Stomach (tissue), 9 donors: ENCODE results near the gene TECPR1. TPM values are rescaled to one million over a fixed set of nuclear protein-coding genes. Genes with fewer than 3 reads are reported as not detected.

Experiments
- DNase-seq, 2 donors: peaks; one replicate each; pipeline versions ENCODE4 v3.0.0 to v3.0.0-alpha.2; 2013 to 2019
- H3K27ac ChIP-seq, 5 donors: fragments of 200-600 bp in 4 of 5; sonication (generic) in 4 of 5; one replicate each; pipeline ENCODE4 v1.5.1; 2013 to 2019; ENCODE audit warnings: mild to moderate bottlenecking in 1 of 5, moderate library complexity in 1 of 5
- H3K27me3 ChIP-seq, 3 donors: fragments of 200-600 bp; sonication (generic); one replicate each; pipeline ENCODE4 v1.5.1; 2017 to 2019; ENCODE audit warnings: mixed run types in 1 of 3
- H3K36me3 ChIP-seq, 4 donors: fragments of 200-600 bp; sonication (generic); 1 replicate in 3 of 4; 2 replicates in 1 of 4; pipeline ENCODE4 v1.5.1; 2016 to 2019
- H3K4me1 ChIP-seq, 4 donors: fragments of 200-600 bp; sonication (generic); one replicate each; pipeline ENCODE4 v1.5.1; 2016 to 2019
- H3K4me3 ChIP-seq, 4 donors: fragments of 200-600 bp; sonication (generic) in 3 of 4; one replicate each; pipeline ENCODE4 v1.5.1; 2016 to 2019; ENCODE audit warnings: mild to moderate bottlenecking in 1 of 4
- H3K9me3 ChIP-seq, 4 donors: fragments of 200-600 bp; sonication (generic); one replicate each; pipeline ENCODE4 v1.5.1; 2016 to 2019
- EP300 ChIP-seq: sonication (generic); formaldehyde crosslinking; IDR thresholded peaks from one replicate; pipeline ENCODE4 v1.6.1; 2017; ENCODE audit warnings: antibody characterized with exemption
- POLR2A ChIP-seq, 4 donors: fragments of 450-650 bp; IDR thresholded peaks; one replicate each; pipeline ENCODE4 v1.6.1; 2016; ENCODE audit warnings: antibody characterized with exemption in 4 of 4, control low read depth in 2 of 4, mild to moderate bottlenecking in 1 of 4, moderate library complexity in 1 of 4
- POLR2AphosphoS5 ChIP-seq, 3 donors: sonication (generic); formaldehyde crosslinking; IDR thresholded peaks; one replicate each; pipeline ENCODE4 v1.6.1; 2016; ENCODE audit warnings: antibody characterized with exemption in 3 of 3
- WGBS, 5 donors: extraction: QIAGEN DNeasy Blood & Tissue Kit in 3 of 5; methylation state at CpG; one replicate each; pipeline versions ENCODE4 v1.1.5 to v1.1.7; 2013 to 2018; 5-methylcytosine and 5-hydroxymethylcytosine counted together
- intact Hi-C: fragments of 100-400 bp; cut with DNase I; formaldehyde crosslinking; loops from one replicate; pipeline ENCODE4 v1.15.1; 2023; ENCODE audit warnings: low total_unique reads
- polyA plus RNA-seq, 3 donors: library from polyadenylated mRNA; stranded (reverse); fragments of 200-250 nt; gene quantifications; one replicate each; pipeline ENCODE4 v1.2.3, GENCODE V29; 2013
- total RNA-seq, 5 donors: library from RNA; depleted of rRNA; stranded (reverse); fragments of >200 nt; gene quantifications; one replicate each; pipeline versions ENCODE4 v1.1.0 to v1.2.3, GENCODE V29; 2014 to 2016
- TF ChIP-seq, protein P1 (sequence below), 7 experiments: fragments of 450-650 bp in 4 of 7; fragments of 200-600 bp in 3 of 7; sonication (generic) in 3 of 7; IDR thresholded peaks; one replicate each; pipeline ENCODE4 v1.5.1; 2016 to 2019; ENCODE audit warnings: antibody characterized with exemption in 7 of 7, control low read depth in 2 of 7, mild to moderate bottlenecking in 1 of 7
- donor health status: healthy with polysubstance abuse.
- donor health status: Bipolar disorder and iron deficiency.
- donor health status: healthy.

The TECPR1 gene
- total and polyA plus RNA-seq, 8 donors = 8.8 to 70.7 (median 28.8) TPM

DNA sequence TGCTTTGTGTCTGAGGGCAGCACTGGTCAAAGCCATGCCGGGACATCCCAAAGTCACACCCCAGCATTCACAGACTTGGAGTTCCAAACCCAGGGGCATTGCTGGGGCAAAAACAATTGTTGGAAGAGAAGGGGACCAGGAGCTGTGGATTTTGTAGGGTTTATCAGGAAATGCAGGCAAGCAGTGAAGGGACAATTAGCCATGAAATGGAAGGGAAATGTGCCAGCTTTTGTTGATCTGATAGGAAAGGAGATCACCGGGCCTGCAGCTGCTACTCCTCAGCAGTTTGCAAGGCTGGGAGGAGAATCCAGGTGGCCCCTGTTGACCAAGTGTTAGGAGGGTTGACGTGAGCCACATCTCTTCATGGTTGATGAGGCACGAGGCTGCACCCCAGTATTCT is 26.9 kb upstream of the TECPR1 start:
- H3K36me3 ChIP-seq = peaks cover 0 to 3% (median 0%) of the 10 kb centered on the region in 4 donors
- no peak for DNase-seq
- 49 to 59% (median 55%) methylated on average over 4 of the region's 4 CpGs for WGBS, 5 donors
- intact Hi-C loops = no loop called here
- TF ChIP-seq POLR2A (IDR thresholded peaks at IDR 0.05) = no peak
- no peak for TF ChIP-seq EP300
- TF ChIP-seq POLR2AphosphoS5 (IDR thresholded peaks at IDR 0.05) = no peak
- TF ChIP-seq, protein P1, sequence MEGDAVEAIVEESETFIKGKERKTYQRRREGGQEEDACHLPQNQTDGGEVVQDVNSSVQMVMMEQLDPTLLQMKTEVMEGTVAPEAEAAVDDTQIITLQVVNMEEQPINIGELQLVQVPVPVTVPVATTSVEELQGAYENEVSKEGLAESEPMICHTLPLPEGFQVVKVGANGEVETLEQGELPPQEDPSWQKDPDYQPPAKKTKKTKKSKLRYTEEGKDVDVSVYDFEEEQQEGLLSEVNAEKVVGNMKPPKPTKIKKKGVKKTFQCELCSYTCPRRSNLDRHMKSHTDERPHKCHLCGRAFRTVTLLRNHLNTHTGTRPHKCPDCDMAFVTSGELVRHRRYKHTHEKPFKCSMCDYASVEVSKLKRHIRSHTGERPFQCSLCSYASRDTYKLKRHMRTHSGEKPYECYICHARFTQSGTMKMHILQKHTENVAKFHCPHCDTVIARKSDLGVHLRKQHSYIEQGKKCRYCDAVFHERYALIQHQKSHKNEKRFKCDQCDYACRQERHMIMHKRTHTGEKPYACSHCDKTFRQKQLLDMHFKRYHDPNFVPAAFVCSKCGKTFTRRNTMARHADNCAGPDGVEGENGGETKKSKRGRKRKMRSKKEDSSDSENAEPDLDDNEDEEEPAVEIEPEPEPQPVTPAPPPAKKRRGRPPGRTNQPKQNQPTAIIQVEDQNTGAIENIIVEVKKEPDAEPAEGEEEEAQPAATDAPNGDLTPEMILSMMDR (IDR thresholded peaks at IDR 0.05) = no peak
- H3K9me3 ChIP-seq = no peaks in the 10 kb centered on the region
- H3K4me1 ChIP-seq = peaks cover 31 to 82% (median 67%) of the 10 kb centered on the region in 4 donors
- H3K27ac ChIP-seq = peak overlapping the region; percentile 45 to 99 (median 97)
- H3K4me3 ChIP-seq = no peak overlapping the region
- no peaks in the 10 kb centered on the region for H3K27me3 ChIP-seq

DNA sequence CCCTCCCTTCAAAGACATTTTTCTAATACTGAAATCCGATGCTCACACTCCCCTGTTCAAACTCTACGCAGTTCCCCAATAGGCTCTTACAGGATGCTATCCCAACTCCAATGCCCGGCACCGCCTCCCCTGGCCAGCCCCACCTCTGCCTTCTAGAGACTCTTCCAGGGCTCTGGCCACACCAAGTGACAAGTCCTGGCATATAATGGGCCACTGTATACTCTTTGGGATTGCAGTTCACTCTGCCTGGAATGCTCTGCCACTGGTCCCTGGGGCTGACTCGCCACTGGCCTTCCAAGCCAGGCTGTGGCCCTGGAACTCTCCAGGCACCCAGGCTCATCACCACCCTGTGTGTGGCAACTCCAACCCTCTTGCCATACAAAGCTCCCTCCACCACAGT is 26.4 kb upstream of the TECPR1 start:
- peak overlapping the region; percentile 45 to 99 (median 97) for H3K27ac ChIP-seq
- no peaks in the 10 kb centered on the region for H3K27me3 ChIP-seq
- 56 to 87% (median 74%) methylated on average over 5 of the region's 5 CpGs for WGBS, 5 donors
- no peak overlapping the region for H3K4me3 ChIP-seq
- no peaks in the 10 kb centered on the region for H3K36me3 ChIP-seq
- H3K9me3 ChIP-seq = no peaks in the 10 kb centered on the region
- TF ChIP-seq POLR2AphosphoS5 (IDR thresholded peaks at IDR 0.05) = no peak
- TF ChIP-seq EP300 = no peak
- no peak for TF ChIP-seq POLR2A (IDR thresholded peaks at IDR 0.05)
- TF ChIP-seq, protein P1 (IDR thresholded peaks at IDR 0.05) = no peak
- peaks cover 26 to 82% (median 64%) of the 10 kb centered on the region in 4 donors for H3K4me1 ChIP-seq
- intact Hi-C loops = no loop called here
- no peak for DNase-seq

DNA sequence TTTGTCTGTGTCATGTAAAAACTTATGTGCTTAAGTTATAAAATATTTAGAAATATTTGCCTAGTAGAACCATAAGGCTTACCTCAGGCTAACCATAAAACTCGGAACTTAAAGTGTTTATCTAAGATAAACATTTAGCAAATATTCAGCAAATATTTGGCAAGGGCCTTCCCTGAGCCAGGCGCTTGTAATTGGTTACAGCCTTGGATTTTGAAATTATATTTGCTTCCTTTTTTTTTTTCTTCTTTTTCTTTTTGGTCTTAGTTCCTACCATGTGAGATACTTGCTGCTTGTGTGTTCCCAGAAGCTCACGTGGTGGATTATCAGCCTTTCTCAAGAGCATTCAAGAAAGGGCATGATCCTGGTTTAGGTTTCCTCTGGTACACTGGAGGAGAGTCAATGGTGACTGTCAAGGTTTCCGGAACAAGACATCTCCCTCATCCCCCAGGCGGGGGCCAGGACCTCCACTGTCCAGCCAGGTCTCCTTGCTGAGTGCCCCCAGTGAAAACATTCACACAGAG is 24.3 kb upstream of the TECPR1 start:
- intact Hi-C loops = no loop called here
- Histone ChIP-seq H3K36me3 (no peaks in the 10 kb centered on the region), H3K27me3 (no peaks in the 10 kb centered on the region), H3K4me1 (peaks cover 16 to 70% (median 56%) of the 10 kb centered on the region in 4 donors), H3K9me3 (no peaks in the 10 kb centered on the region), H3K4me3 (no peak overlapping the region), H3K27ac (peak overlapping the region; percentile 68 to 99 (median 95))
- WGBS, 5 donors = 17 to 37% (median 23%) methylated on average over 5 of the region's 5 CpGs
- peak; percentile 69 to 73 for DNase-seq
- TF ChIP-seq POLR2AphosphoS5 (IDR thresholded peaks at IDR 0.05) = peak; percentile 35 to 79 (median 48)
- TF ChIP-seq POLR2A (IDR thresholded peaks at IDR 0.05) = no peak

DNA sequence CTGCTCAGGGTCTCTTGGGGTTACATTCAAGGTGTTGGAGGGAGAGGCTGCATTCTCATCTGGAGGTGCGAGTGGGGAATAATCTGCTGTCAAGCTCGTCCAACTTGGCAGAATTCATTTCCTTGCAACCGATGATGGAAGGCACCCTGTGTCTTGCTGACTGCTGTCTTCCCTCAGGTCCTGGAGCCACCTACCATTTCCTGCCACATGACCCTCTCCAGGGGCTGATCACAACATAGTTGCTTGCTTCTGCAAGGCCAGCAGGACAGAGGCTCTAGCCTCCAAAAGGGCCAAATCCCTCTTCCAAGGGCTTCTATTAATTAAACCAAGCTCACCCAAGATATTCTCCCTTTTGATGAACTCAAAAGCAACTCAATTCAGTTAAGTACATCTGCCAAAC is 15.3 kb upstream of the TECPR1 start:
- H3K9me3 ChIP-seq = no peaks in the 10 kb centered on the region
- peaks cover 0 to 11% (median 0%) of the 10 kb centered on the region in 4 donors for H3K36me3 ChIP-seq
- TF ChIP-seq, protein P1 (IDR thresholded peaks at IDR 0.05) = no peak
- TF ChIP-seq POLR2A (IDR thresholded peaks at IDR 0.05) (no peak), POLR2AphosphoS5 (IDR thresholded peaks at IDR 0.05) (no peak), EP300 (no peak)
- no peak overlapping the region for H3K27ac ChIP-seq
- H3K27me3 ChIP-seq = no peaks in the 10 kb centered on the region
- peaks cover 0 to 16% (median 0%) of the 10 kb centered on the region in 4 donors for H3K4me1 ChIP-seq
- WGBS, 5 donors = 78 to 91% (median 89%) methylated on average over 3 of the region's 3 CpGs
- H3K4me3 ChIP-seq = no peak overlapping the region
- intact Hi-C loops = no loop called here
- no peak for DNase-seq

DNA sequence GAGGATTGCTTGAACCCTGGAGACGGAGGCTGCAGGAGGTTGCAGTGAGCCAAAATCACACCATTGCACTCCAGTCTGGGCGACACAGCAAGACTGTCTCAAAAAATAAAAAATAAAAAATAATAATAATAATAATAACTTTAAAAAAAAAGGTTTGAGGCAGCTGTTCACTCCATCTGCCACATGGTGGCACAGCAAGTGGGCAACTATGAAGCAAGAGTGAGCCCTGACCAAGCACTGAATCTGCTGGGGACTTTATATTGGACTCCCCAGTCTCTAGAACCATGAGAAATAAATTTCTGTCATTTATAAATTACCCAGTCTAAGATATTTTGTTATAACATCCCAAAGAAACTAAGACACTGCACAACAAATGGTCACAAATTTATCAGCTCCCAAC is 14.8 kb upstream of the TECPR1 start:
- 33 to 91% (median 74%) methylated on average over 2 of the region's 2 CpGs for WGBS, 5 donors
- H3K27me3 ChIP-seq = no peaks in the 10 kb centered on the region
- peaks cover 0 to 13% (median 2%) of the 10 kb centered on the region in 4 donors for H3K36me3 ChIP-seq
- H3K27ac ChIP-seq = no peak overlapping the region
- intact Hi-C loops = no loop called here
- H3K9me3 ChIP-seq = no peaks in the 10 kb centered on the region
- no peak overlapping the region for H3K4me3 ChIP-seq
- TF ChIP-seq POLR2AphosphoS5 (IDR thresholded peaks at IDR 0.05) (no peak), EP300 (no peak)
- TF ChIP-seq, protein P1 (IDR thresholded peaks at IDR 0.05) = peak in 4 of 7 experiments; percentile 9 to 44 (median 18)
- DNase-seq = no peak
- H3K4me1 ChIP-seq = peaks cover 0 to 16% (median 0%) of the 10 kb centered on the region in 4 donors
